Measurements from ENCODE around the gene FXYD1.

The FXYD1 gene

GRCh38 chr19:35153701-35154524 lies 15.3 kb downstream of the FXYD1 start:
- DNase-seq (ENCODE audit: low read depth), result peak; percentile 68
- TF ChIP-seq CTCF (IDR thresholded peaks at IDR 0.05; ENCODE audit: insufficient read depth, low read depth, low read length, missing control alignments), result peak; percentile 71
- H3K4me3 ChIP-seq (ENCODE audit: low read depth, low read length), result peak overlapping the region; percentile 96

GRCh38 chr19:35154525-35155406 lies 16.1 kb downstream of the FXYD1 start, which contains the start of gene FXYD5:
FXYD5 (plus strand) TSS chr19:35154735; CDS start chr19:35155551, 816 bp downstream.
- DNase-seq (ENCODE audit: low read depth), result peak; percentile 58
- peak within 1 kb of the TSS; percentile 96 for H3K4me3 ChIP-seq (ENCODE audit: low read depth, low read length)
- TF ChIP-seq CTCF (IDR thresholded peaks at IDR 0.05; ENCODE audit: insufficient read depth, low read depth, low read length, missing control alignments), result no peak

- peak; percentile 35 for DNase-seq (ENCODE audit: low read depth)
- peak overlapping the region; percentile 96 for H3K4me3 ChIP-seq (ENCODE audit: low read depth, low read length)
- TF ChIP-seq CTCF (IDR thresholded peaks at IDR 0.05; ENCODE audit: insufficient read depth, low read depth, low read length, missing control alignments), result no peak
Observed at GRCh38 chr19:35155441-35155840, 16.8 kb downstream of the FXYD1 start.

GRCh38 chr19:35155981-35156672 lies 17.5 kb downstream of the FXYD1 start:
- no peak for TF ChIP-seq CTCF (IDR thresholded peaks at IDR 0.05; ENCODE audit: insufficient read depth, low read depth, low read length, missing control alignments)
- peak overlapping the region; percentile 96 for H3K4me3 ChIP-seq (ENCODE audit: low read depth, low read length)
- no peak for DNase-seq (ENCODE audit: low read depth)

- no peak for TF ChIP-seq CTCF (IDR thresholded peaks at IDR 0.05; ENCODE audit: insufficient read depth, low read depth, low read length, missing control alignments)
- no peak for DNase-seq (ENCODE audit: low read depth)
- H3K4me3 ChIP-seq (ENCODE audit: low read depth, low read length), result no peak overlapping the region
Observed at GRCh38 chr19:35156673-35157014, 18.0 kb downstream of the FXYD1 start.

- TF ChIP-seq CTCF (IDR thresholded peaks at IDR 0.05; ENCODE audit: insufficient read depth, low read depth, low read length, missing control alignments), result no peak
- no peak for DNase-seq (ENCODE audit: low read depth)
- no peak overlapping the region for H3K4me3 ChIP-seq (ENCODE audit: low read depth, low read length)
Observed at GRCh38 chr19:35157431-35157830, 18.8 kb downstream of the FXYD1 start.

Measured in GM12865 (cell line).